ENCODE data around the gene CDK9.
"Not testable (repeated sequence)": the region's sequence is repeated elsewhere in the genome, so short reads cannot be mapped to it uniquely, and the experiment has no call there.

The CDK9 gene

DNA sequence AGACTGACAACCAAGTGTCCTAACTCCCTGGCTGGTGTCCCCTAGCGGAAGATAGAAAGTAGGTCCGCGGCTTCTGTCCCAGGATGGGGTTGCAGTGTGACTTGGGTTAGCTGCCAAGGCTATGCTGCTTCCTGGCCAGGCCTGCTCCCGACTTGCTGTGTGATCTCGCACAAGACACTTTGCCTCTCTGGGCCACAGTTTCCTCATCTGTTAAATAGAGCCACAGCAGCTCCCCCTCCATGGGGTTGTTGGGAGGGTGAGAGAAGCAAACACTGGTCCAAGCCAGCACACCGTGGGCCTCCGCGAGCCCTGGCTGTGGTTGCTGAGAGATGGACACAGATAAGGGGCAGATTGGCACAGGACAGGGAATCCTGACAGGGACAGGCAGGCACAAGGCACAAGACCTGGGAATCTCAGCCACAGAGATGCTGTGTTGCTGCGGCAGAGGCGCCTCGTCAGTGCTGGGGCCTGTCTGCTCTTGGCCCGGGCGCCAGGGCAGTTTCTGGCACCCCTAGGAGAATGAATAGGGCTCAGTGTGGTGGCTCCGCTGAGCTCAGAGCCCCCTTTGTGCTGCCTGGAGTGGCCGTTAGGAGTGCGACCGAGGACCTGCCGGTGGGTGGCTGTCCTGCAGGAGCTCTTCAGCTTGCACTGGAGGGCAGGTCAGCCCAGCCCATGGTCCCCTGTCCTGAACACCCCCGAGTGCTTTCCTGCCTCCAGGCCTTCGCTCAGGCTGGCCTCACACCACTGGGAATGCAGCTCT is 5.5 kb upstream of the CDK9 start:
- TF ChIP-seq RARB (CRISPR knock-in tag; IDR thresholded peaks at IDR 0.05) (no peak), ISL1 (CRISPR knock-in tag; IDR thresholded peaks at IDR 0.05) (no peak), TCF4 (CRISPR knock-in tag; IDR thresholded peaks at IDR 0.05; ENCODE audit: borderline replicate concordance) (no peak), ZNF70 (CRISPR knock-in tag; IDR thresholded peaks at IDR 0.05) (no peak), ZNF565 (CRISPR knock-in tag; conservative IDR thresholded peaks at IDR 0.05; ENCODE audit: low read depth) (no peak), ZC3H10 (CRISPR knock-in tag; IDR thresholded peaks at IDR 0.05) (no peak), ESRRG (CRISPR knock-in tag; IDR thresholded peaks at IDR 0.05) (no peak), BACH2 (CRISPR knock-in tag; IDR thresholded peaks at IDR 0.05; ENCODE audit: borderline replicate concordance) (no peak), ZFP3 (CRISPR knock-in tag; IDR thresholded peaks at IDR 0.05) (no peak)
- TF ChIP-seq, protein P1, sequence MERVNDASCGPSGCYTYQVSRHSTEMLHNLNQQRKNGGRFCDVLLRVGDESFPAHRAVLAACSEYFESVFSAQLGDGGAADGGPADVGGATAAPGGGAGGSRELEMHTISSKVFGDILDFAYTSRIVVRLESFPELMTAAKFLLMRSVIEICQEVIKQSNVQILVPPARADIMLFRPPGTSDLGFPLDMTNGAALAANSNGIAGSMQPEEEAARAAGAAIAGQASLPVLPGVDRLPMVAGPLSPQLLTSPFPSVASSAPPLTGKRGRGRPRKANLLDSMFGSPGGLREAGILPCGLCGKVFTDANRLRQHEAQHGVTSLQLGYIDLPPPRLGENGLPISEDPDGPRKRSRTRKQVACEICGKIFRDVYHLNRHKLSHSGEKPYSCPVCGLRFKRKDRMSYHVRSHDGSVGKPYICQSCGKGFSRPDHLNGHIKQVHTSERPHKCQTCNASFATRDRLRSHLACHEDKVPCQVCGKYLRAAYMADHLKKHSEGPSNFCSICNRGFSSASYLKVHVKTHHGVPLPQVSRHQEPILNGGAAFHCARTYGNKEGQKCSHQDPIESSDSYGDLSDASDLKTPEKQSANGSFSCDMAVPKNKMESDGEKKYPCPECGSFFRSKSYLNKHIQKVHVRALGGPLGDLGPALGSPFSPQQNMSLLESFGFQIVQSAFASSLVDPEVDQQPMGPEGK (CRISPR knock-in tag; IDR thresholded peaks at IDR 0.05; ENCODE audit: borderline replicate concordance), result no peak
- TF ChIP-seq, protein P2, sequence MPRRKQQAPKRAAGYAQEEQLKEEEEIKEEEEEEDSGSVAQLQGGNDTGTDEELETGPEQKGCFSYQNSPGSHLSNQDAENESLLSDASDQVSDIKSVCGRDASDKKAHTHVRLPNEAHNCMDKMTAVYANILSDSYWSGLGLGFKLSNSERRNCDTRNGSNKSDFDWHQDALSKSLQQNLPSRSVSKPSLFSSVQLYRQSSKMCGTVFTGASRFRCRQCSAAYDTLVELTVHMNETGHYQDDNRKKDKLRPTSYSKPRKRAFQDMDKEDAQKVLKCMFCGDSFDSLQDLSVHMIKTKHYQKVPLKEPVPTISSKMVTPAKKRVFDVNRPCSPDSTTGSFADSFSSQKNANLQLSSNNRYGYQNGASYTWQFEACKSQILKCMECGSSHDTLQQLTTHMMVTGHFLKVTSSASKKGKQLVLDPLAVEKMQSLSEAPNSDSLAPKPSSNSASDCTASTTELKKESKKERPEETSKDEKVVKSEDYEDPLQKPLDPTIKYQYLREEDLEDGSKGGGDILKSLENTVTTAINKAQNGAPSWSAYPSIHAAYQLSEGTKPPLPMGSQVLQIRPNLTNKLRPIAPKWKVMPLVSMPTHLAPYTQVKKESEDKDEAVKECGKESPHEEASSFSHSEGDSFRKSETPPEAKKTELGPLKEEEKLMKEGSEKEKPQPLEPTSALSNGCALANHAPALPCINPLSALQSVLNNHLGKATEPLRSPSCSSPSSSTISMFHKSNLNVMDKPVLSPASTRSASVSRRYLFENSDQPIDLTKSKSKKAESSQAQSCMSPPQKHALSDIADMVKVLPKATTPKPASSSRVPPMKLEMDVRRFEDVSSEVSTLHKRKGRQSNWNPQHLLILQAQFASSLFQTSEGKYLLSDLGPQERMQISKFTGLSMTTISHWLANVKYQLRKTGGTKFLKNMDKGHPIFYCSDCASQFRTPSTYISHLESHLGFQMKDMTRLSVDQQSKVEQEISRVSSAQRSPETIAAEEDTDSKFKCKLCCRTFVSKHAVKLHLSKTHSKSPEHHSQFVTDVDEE (CRISPR knock-in tag; IDR thresholded peaks at IDR 0.05), result no peak
- TF ChIP-seq, protein P3, sequence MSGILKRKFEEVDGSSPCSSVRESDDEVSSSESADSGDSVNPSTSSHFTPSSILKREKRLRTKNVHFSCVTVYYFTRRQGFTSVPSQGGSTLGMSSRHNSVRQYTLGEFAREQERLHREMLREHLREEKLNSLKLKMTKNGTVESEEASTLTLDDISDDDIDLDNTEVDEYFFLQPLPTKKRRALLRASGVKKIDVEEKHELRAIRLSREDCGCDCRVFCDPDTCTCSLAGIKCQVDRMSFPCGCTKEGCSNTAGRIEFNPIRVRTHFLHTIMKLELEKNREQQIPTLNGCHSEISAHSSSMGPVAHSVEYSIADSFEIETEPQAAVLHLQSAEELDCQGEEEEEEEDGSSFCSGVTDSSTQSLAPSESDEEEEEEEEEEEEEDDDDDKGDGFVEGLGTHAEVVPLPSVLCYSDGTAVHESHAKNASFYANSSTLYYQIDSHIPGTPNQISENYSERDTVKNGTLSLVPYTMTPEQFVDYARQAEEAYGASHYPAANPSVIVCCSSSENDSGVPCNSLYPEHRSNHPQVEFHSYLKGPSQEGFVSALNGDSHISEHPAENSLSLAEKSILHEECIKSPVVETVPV (CRISPR knock-in tag; IDR thresholded peaks at IDR 0.05), result no peak
- TF ChIP-seq, protein P4, sequence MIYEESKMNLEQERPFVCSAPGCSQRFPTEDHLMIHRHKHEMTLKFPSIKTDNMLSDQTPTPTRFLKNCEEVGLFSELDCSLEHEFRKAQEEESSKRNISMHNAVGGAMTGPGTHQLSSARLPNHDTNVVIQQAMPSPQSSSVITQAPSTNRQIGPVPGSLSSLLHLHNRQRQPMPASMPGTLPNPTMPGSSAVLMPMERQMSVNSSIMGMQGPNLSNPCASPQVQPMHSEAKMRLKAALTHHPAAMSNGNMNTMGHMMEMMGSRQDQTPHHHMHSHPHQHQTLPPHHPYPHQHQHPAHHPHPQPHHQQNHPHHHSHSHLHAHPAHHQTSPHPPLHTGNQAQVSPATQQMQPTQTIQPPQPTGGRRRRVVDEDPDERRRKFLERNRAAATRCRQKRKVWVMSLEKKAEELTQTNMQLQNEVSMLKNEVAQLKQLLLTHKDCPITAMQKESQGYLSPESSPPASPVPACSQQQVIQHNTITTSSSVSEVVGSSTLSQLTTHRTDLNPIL (CRISPR knock-in tag; IDR thresholded peaks at IDR 0.05; ENCODE audit: low read depth), result no peak
- no peak for ATAC-seq

DNA sequence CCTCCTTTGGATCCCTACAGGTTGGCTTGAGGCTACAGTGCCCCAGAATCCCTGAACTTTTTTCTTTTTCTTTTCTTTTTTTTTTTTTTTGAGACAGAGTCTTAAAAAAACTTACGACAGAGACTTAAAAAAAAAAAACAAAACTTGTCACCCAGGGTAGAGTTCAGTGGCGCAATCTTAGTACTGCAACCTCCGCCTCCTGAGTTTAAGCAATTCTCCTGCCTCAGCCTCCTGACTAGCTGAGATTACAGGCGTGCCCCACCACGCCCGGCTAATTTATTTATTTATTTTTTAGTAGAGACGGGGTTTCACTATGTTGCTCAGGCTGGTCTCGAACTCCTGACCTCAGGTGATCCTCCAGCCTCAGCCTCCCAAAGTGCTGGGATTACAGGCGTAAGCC is 4.9 kb upstream of the CDK9 start:
- not testable (repeated sequence) for ATAC-seq

DNA sequence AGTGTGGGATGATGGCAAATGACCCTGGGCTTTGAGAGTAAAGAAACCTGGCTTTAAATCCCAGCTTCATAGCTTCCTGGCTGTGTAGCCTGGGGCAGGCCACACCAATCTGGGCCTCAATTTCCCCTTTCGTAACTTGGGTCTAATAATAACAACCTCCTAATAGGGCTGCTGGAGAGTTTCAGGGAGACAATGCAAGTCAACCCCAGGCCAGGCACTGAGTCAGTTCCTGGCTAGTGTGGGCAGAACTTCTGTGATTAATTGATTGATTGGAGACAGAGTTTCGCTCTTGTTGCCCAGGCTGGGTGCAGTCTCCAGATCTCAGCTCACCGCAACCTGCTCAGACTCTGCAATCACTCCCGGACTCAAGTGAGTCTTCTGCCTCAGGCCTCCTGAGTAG is 4.0 kb upstream of the CDK9 start:
- TF ChIP-seq, protein P4 (CRISPR knock-in tag; IDR thresholded peaks at IDR 0.05; ENCODE audit: low read depth), result no peak
- TF ChIP-seq ZFP30 (CRISPR knock-in tag; IDR thresholded peaks at IDR 0.05) (no peak), ESRRG (CRISPR knock-in tag; IDR thresholded peaks at IDR 0.05) (no peak), RARB (CRISPR knock-in tag; IDR thresholded peaks at IDR 0.05) (no peak), ZNF70 (CRISPR knock-in tag; IDR thresholded peaks at IDR 0.05) (no peak)
- TF ChIP-seq, protein P1 (CRISPR knock-in tag; IDR thresholded peaks at IDR 0.05; ENCODE audit: borderline replicate concordance), result no peak
- ATAC-seq, result no peak

Measured in SK-N-SH treated with all-trans-retinoic acid at 6 μM for 48 hours (cell line).